OCI-LY3 (cell line): ENCODE data around the gene TAS2R42.

Experiments
- EZH2phosphoT487 ChIP-seq: fragments of 200-600 bp; shearing (Covaris generic); IDR thresholded peaks from 2 replicates; pipeline ENCODE4 v1.6.1; 2018; ENCODE audit warnings: antibody characterized with exemption, mixed run types, low read depth
- TF ChIP-seq, protein P1 (sequence below): fragments of 200-600, 300-600 bp; sonication (generic); IDR thresholded peaks from 2 replicates; pipeline ENCODE4 v1.5.1; 2014; ENCODE audit warnings: antibody characterized with exemption, low read length, low read depth

DNA sequence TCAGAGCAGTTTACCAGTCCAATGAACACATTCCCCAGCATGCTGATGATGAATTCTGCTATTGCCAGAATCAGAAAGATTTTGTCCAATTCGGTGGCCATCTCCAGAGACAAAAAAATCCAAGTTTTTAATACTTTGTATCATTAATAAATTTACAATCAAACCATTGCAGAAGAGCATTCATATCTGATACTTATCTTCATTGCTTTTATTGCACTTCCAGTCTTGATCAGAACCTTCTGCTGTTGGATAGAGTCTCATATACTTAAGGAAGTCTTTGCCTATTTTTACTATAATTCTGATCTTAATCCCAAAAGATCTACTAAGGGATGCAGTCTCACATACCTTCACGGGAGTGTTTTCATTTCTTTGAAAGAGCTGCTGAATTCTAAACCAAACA lies at the start of gene TAS2R42:
- TF ChIP-seq EZH2phosphoT487: no peak
- TF ChIP-seq, protein P1, sequence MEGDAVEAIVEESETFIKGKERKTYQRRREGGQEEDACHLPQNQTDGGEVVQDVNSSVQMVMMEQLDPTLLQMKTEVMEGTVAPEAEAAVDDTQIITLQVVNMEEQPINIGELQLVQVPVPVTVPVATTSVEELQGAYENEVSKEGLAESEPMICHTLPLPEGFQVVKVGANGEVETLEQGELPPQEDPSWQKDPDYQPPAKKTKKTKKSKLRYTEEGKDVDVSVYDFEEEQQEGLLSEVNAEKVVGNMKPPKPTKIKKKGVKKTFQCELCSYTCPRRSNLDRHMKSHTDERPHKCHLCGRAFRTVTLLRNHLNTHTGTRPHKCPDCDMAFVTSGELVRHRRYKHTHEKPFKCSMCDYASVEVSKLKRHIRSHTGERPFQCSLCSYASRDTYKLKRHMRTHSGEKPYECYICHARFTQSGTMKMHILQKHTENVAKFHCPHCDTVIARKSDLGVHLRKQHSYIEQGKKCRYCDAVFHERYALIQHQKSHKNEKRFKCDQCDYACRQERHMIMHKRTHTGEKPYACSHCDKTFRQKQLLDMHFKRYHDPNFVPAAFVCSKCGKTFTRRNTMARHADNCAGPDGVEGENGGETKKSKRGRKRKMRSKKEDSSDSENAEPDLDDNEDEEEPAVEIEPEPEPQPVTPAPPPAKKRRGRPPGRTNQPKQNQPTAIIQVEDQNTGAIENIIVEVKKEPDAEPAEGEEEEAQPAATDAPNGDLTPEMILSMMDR: no peak
